LNCAP (cell line): ENCODE results near the gene APOA4.

Experiments
- CTCF ChIP-seq: fragments of 450-650 bp; IDR thresholded peaks from 2 replicates; pipeline ENCODE4 v1.5.1; 2017; ENCODE audit warnings: mild to moderate bottlenecking

The APOA4 gene

GRCh38 chr11:116823031-116823843 lies at the start of gene APOA4:
Gene APOA4, minus strand, starts transcription at chr11:116823304. Its CDS starts 113 bp downstream, at chr11:116823191.
- no peak for TF ChIP-seq CTCF

GRCh38 chr11:116871248-116871647 lies 48.1 kb upstream of the APOA4 start:
- TF ChIP-seq CTCF, result no peak

DNA sequence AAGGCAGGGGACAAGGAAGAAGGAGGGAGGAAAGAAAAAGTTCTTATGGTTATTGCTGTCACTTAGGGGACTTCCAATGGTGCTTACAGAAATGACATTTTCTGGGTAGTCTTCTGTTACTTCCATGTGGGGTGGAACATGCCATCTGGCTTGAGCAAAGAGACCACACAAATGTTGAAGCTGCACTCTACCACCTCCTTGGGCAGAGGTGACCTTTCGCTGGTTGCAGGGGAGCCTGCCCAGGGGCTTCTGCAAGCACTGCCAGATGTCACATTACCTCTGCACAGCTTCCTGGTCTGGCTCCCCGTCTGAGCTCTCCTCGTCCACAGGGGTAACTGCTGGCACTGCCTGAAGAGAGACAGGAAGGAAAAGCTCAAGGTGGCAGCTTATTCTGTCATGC lies 47.0 kb upstream of the APOA4 start:
- TF ChIP-seq CTCF, result no peak

DNA sequence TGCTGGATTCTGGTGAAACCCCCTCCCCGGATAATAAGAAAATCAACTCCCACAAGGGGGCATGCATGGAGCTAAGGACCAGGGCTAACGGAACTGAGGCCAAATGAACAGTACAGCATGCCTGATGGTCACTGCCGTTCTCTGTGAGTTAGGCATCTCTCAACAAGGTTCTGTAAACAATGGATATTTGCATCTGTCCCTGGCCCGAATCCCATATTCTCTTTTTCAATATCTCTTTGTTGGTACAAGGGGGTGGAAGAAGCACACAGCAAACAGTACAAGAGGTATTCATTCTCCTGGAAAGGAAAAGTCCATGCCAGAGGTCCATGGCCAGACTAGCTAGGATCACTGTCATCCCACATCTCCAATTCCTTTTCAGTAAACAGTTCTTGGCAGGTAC lies 46.5 kb upstream of the APOA4 start:
- TF ChIP-seq CTCF, result no peak

GRCh38 chr11:116868066-116868465 lies 45.0 kb upstream of the APOA4 start:
- TF ChIP-seq CTCF, result no peak

- TF ChIP-seq CTCF, result no peak
These were observed 44.5 kb upstream of the APOA4 start for GRCh38 chr11:116867619-116868018.

- no peak for TF ChIP-seq CTCF
These were observed 43.8 kb upstream of the APOA4 start for GRCh38 chr11:116866804-116867455.
